NCI-H510A treated with DMSO at 0.1 percent for 48 hours (cell line): ENCODE results near the gene TAF1L.
"Not testable (repeated sequence)": the region's sequence is repeated elsewhere in the genome, so short reads cannot be mapped to it uniquely, and the experiment has no call there.

Experiments used
- DNase-seq: peaks from one replicate; lab custom pipeline; 2025; lab: John Stamatoyannopoulos, UW

TAF1L gene, protein sequence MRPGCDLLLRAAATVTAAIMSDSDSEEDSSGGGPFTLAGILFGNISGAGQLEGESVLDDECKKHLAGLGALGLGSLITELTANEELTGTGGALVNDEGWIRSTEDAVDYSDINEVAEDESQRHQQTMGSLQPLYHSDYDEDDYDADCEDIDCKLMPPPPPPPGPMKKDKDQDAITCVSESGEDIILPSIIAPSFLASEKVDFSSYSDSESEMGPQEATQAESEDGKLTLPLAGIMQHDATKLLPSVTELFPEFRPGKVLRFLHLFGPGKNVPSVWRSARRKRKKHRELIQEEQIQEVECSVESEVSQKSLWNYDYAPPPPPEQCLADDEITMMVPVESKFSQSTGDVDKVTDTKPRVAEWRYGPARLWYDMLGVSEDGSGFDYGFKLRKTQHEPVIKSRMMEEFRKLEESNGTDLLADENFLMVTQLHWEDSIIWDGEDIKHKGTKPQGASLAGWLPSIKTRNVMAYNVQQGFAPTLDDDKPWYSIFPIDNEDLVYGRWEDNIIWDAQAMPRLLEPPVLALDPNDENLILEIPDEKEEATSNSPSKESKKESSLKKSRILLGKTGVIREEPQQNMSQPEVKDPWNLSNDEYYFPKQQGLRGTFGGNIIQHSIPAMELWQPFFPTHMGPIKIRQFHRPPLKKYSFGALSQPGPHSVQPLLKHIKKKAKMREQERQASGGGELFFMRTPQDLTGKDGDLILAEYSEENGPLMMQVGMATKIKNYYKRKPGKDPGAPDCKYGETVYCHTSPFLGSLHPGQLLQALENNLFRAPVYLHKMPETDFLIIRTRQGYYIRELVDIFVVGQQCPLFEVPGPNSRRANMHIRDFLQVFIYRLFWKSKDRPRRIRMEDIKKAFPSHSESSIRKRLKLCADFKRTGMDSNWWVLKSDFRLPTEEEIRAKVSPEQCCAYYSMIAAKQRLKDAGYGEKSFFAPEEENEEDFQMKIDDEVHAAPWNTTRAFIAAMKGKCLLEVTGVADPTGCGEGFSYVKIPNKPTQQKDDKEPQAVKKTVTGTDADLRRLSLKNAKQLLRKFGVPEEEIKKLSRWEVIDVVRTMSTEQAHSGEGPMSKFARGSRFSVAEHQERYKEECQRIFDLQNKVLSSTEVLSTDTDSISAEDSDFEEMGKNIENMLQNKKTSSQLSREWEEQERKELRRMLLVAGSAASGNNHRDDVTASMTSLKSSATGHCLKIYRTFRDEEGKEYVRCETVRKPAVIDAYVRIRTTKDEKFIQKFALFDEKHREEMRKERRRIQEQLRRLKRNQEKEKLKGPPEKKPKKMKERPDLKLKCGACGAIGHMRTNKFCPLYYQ (N-terminal part only)

DNA sequence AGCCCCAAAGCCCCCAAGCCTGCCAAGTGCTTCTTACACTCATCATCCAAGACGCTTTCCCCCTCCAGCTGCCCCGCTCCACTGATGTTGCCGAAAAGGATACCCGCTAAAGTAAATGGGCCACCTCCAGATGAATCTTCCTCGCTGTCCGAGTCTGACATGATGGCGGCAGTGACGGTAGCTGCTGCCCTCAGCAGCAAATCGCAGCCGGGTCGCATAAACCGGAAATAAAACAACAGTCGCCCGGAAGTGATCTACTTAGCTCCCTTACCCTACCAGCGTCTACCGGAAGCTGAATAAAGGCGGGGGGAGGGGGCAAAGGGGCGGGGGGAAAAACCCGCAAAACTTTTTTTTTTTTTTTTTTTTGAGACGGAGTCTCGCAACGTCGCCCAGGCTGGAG is at the start of gene TAF1L:
Gene TAF1L (minus strand): TSS at position 308 of the 400 bp plus-strand sequence. CDS start 90 bp downstream, at position 218.
- DNase-seq = no peak

DNA sequence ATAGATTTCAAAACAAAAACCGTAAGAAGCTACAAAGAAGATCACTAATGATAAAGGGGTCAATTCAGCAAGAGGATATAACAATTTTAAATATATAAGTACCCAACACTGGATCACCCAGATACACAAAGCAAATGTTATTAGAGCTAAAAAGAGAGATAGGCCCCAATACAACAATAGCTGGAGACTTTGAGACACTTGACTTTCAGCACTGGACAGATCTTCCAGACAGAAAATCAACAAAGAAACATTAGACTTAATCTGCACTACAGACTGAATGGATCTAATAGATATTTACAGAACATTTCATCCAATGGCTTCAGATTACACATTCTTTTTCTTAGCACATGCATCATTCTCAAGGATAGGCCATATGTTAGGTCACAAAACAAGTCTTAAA is 46.3 kb upstream of the TAF1L start:
- DNase-seq = no peak

DNA sequence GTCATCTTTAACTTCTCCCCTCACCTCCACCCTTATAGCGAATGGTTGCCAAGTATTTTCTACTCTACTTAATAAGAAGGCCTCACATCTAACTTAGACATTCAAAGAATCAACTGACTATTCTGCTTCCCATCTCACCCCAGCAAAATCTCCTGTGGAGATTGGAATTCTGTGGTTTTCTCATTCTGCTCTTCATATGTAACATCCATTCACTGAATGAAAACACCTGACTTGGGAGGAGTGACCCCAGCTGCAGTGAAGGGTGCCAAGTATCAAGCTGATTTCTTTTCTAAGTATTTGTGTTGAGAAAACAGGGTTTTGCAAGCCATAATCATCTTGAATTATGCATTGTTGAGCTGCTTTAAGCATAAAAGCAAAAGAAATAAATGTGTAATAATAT is 42.5 kb upstream of the TAF1L start:
- DNase-seq = no peak

DNA sequence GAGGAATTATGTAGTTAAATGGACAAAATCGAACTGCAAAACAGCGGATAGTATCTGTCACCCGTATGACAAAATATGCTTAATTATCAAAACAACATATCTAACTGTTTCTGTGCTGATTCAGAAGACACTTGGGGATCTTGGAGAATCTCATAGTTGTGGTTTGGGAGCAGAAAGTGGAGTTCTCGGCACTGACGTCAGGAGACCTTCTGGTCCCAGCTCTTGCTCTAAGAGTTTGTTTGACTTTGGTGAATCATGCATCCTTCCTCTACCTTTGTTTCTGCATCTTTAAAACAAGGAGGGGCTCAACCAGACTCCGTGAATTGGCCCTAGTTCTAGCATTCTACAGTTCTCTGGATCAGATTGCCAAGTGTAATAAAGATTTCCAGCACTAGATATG is 37.0 kb upstream of the TAF1L start:
- DNase-seq = no peak

DNA sequence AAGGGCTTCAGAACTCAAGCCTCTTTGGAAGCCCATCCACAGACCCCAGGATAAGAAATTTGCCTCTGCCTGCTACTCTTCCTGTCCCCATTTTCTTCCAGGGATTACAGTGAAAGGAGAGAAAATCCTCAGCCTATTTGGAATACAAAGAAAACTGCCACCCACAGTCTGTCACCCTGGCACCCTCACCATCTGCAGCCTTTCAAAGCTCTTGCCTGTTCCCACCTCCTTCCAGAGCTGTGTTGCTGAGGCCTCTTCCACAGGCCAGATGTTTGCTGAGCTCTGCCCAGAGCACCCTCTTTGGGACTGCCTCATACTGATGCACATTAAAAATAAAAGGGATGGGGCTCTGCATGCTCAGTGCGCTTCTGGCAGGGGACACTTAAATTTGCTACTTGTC is 35.9 kb upstream of the TAF1L start:
- DNase-seq = no peak

DNA sequence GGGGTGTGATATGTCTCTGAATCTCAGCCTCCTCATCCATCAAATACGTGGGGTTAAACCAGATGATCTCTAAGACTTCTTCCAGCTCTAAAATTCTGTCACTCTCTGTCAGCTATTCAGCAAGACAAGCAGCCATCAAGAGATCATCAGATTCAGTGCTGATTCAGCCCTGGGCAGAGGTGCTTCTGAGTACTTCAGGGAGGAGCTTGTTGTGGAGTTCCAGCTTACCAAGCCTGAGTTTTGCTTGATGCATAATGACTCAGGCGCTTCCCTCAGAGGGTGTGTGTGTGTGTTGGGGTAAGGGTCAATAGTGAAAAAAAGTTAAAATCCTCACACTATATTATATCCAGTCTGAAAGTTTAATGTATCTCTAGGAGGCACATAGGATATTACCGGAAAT is 29.6 kb upstream of the TAF1L start:
- no peak for DNase-seq

DNA sequence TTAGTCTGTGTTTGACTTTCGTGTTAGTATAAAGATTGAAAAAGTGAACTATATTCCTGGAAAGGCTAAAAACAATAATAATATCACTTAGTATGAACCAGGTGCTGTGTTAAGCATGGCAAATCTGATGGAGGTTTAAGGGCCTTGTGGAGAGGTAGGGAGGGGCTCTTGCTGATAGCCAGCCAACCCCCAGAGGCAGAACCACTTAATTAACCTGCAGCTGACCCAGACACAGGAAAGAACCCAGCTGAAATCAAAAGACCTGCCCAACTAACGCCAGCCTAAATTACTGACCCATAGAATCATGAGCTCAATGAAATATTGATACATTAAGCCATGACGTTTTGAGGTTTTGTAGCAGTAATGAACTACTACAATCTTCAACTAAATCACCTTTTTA is 28.3 kb upstream of the TAF1L start:
- DNase-seq = no peak

DNA sequence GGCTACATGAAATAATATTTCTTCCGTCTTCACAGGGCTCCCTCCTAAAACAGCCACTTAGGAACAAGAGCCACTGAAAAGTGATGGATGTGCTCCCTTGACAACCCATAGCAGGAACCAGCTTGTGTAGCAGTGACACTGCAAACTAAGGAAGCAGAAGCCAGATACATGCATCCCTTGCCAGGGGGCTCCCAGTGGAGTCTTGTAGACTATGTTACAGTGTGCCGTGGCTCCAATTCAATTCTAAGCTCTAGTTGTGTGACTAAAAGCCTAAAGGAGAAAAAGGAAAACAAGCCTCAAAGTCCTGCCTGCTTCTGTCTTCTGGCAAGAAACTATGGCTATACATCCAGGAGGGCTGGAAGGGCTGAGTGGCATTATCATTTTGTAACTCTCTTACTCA is 12.2 kb upstream of the TAF1L start:
- DNase-seq = no peak

DNA sequence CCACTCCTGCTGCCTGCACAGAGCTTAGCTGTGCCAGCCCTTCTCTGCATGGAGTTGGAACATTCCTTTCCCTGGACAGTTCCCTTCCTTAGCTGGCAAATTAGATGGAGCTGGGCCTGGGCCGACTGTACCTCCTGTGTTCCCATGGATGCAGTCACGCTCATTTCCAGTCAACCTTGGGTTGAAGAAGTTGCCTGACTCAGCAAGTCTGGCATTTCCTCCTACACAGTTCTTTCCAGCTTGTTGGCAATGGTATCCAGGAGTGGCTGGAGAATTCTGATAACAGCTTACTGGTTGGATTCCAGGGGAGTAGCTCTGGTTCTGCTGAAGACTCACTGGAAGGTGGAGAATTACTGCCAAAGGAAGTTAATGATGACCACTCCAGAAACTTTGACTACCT is 9.2 kb upstream of the TAF1L start:
- no peak for DNase-seq

DNA sequence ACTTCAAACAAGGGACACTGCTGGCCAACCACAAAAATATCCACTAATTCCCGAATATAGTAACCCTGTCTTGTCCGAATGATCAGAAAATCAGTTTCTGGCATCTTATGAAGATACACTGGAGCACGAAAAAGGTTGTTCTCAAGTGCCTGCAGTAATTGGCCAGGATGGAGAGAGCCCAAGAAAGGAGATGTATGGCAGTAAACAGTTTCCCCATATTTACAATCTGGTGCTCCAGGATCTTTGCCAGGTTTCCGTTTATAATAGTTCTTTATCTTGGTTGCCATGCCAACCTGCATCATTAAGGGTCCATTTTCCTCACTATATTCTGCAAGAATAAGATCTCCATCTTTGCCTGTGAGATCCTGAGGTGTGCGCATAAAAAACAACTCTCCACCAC is 2.3 kb downstream of the TAF1L start:
- not testable (repeated sequence) for DNase-seq

DNA sequence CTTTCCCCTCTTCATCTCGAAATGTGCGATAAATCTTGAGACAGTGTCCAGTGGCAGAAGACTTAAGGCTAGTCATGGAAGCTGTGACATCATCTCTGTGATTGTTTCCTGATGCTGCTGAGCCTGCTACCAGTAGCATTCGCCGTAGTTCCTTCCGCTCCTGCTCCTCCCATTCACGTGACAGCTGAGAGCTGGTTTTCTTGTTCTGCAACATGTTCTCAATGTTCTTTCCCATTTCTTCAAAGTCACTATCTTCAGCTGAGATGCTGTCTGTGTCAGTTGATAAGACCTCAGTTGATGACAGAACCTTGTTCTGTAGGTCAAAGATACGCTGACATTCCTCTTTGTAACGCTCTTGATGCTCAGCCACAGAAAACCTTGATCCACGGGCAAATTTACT is 3.5 kb downstream of the TAF1L start:
- DNase-seq = no peak

DNA sequence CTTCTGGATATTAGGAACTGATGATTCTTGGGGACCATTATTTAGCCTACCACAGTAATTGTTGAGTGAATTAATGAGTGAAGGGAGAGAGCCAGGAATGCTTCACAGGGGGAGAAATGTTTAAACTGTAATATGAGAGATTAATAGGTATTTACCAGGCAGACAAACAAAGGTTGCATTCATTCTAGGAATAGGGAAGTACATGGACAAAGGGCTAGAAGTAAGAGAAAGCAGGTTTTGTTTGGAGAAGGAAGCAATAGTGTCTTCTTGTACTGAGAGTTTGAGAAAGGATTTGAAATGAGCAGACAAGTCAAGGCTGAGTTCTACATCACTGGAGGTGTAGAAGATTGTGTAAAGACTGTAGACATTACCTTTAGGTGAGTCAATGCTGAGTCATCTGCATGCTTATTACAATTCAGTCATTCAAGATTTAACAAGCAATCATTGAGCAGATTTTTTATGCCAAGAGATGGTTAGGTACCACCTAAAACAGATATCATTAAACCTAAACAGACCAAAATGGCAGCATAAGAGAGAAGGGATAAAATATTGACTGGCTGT is 8.0 kb downstream of the TAF1L start:
- no peak for DNase-seq

DNA sequence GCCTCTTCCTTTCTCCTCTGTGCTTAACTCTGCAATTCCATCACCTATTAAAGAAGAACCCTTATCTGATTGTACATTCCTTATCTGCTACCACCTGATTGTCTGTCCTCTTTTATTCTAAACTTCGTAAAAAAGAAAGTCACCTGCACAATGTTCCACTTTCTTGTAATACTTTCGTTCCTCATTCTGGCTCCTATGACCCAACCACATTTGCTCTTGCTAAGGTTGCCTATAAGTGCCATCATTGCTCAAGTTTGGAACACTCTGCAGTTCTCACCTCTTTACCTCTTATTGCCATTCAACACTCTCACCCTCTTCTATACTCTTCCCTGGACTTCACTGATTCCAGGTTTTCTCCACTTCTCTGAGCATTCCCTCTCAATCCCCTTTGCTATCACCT is 10.1 kb downstream of the TAF1L start:
- no peak for DNase-seq

DNA sequence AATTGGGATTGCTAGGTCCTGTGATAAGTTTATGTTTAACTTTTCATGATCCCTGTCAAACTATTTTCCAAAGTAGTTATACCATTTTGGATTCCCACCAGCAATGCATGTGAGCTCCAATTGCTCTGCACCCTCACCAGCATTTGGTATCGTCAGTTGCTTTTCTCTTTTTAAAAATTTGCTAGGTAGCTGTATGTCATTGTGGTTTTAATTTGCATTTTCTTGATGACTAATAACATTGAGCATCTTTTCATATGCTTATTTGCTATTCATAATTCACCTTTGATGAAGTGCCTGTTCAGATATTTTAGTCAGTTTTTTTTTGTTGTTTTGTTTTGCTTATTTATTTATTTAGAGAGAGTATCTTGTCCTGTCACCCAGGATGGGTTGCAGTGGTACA is 12.5 kb downstream of the TAF1L start:
- no peak for DNase-seq

DNA sequence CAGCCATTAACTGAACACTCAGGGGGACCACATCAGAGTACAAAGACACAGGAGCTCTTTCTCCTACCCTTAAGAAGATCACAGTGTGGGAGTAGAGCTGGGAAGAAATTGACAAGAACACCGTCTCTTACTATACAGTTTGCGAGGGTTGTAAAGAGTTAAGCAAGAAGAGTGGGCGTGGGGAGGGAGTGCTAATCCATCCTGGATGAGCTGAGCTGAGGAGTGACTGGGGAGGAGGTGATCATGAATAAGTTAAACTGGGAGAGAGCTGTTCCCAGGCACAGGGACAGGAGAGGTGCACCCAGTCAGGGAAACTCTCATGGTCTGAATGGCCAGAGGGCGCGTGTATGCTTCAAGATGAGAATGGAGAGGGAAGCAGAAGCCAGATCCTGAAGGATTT is 17.2 kb downstream of the TAF1L start:
- DNase-seq = no peak

DNA sequence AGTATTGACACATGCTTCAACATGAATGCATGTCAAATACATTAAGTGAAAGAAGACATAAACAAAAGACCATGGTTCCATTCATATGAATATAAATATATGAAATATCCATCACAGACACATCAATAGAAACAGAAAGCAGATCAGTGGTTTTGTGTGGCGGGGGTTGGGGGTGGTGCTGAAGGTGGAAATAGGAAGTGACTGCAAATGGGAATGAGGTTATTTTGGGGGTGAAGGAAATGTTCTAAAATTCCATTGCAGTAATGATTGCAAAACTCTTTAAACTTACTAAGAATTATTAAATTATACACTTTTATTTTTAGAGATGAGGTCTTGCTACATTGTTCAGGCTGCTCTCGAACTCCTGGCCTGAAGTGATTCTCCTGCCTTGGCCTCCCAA is 28.7 kb downstream of the TAF1L start:
- no peak for DNase-seq

DNA sequence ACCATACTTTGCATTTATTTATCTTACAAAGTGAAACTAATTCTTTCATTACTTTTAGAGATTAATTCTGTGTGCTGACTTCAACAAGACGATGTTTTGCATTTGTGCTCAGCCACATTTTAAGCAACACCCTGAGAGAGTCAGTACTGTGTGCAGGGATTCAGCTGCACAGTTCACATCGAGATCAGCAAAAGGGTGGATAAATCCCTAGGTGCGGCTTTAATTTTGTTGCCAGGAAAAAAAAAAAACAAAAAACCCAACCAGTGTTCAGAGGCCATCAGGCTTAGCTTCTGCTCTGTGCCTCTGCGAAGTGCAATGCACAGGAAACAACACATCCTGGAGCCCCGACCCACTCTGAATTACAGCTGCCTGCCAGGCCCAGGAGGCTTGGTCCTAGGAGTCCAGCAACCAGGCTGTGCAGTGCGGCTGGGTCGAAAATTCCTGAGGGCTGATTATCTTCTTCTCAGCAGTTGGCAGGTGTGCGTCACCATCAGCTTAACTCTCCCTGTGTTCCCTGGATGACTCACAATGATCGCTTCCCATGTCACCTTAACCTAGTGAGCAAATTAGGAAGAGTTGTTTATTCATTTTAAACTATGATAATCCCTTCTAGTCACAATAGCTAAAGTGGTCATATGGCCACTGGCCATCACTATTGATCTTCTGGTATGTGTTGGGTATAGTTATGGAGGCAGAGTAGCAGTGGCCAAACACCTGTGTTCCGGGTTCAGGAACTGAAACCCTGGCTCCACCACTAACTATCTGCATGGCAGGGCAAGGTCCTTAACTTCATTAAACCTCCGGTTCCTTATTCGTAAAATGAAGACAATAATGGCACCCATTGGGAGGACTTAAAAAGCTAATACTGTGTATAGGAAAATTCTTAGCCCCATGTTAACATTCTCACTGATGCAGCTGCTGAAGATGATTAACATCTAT is 31.3 kb downstream of the TAF1L start:
- DNase-seq = no peak

DNA sequence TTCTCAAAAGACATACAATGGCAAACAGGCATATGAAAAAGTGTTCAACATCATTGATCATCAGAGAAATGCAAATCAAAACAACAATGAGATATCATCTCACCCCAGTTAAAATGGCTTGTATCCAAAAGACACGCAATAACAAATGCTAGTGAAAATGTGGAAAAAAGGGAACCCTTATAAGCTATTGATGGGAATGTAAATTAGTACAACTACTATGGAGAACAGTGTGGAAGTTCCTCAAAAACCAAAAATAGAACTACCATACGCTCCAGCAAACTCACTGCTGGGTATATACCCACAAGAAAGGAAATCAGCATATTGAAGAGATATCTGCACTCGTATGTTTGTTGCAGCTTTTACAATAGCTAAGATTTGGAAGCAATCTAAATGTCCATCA is 36.4 kb downstream of the TAF1L start:
- not testable (repeated sequence) for DNase-seq

DNA sequence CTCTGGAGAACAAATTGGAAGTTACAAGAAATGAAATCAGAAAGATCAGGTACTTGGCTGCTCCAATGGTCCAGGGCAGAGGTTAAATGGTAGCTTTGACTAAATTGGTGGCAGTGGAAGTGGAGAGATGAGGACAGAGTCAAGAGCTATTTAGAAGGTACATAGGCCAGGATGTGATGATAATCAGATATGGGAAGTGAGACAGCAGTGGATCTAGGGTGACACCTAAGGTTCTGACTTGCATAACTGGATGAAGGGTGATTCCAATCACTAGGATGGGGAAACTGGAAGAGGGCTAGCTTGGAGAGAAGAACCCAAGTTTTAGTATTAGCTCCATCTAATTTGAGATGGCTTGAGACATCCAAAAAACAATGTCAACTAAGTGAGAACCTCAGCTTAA is 38.5 kb downstream of the TAF1L start:
- no peak for DNase-seq

DNA sequence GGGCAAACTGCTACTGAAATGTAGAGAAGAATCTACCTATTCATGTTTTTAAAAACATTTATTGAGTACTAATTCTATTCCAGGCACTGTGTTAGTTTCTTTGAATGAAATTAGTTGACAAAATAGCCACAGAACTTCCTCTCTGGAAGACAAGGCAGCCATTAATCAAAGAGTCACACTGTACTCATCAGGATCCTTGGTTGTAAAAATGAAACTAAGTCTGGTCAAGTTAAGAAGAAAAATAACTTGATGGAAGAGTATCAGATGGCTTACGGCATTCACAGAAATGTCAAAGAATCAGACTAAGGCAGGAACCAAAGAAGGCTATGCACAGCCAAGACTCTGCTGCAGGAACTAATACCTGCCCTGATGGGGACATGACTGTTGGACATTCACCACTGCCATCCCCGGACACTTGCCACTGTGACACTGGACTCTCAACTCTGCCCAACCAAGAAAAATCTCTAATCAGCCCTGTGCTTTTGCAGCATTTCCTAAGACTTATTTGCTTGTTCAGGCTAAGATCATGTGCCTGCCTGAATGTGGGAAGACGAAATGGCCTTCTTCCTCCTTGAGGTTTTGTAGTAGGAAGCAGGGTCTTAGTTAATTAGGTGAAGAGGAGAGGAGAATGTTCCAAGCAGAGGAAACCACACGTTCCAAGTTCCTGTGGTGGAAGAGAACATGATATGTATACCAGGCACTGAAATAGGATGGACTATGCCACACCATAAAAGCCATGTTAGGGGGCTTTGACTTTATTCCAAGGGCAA is 39.2 kb downstream of the TAF1L start:
- no peak for DNase-seq
